DOHH2 (cell line): Measurements from ENCODE around the gene ISL1.

Experiments
- H3F3A ChIP-seq: fragments of 200-600 bp; sonication (generic), shearing (Covaris generic); 2 replicates; pipeline ENCODE4 v1.6.0; 2016; ENCODE audit warnings: antibody characterized with exemption, mild to moderate bottlenecking; ENCODE audit not compliant: control insufficient read depth, insufficient read depth
- H3K27ac ChIP-seq: fragments of 200-600 bp; sonication (generic); 2 replicates; pipeline ENCODE4 v1.5.1; 2014; ENCODE audit warnings: low read depth, mild to moderate bottlenecking, low read length, moderate library complexity
- H3K27me3 ChIP-seq: fragments of 200-600 bp; sonication (generic); 2 replicates; pipeline ENCODE4 v1.6.1; 2014; ENCODE audit warnings: mild to moderate bottlenecking, low read length, mixed read lengths; ENCODE audit not compliant: control insufficient read depth
- H3K36me3 ChIP-seq: fragments of 200-600 bp; sonication (generic); 2 replicates; pipeline ENCODE4 v1.6.1; 2014; ENCODE audit warnings: mild to moderate bottlenecking, low read length, moderate library complexity, mixed read lengths; ENCODE audit not compliant: control insufficient read depth
- H3K4me1 ChIP-seq: fragments of 200-600 bp; sonication (generic); 2 replicates; pipeline ENCODE4 v1.6.1; 2014; ENCODE audit warnings: mild to moderate bottlenecking, low read length, mixed read lengths; ENCODE audit not compliant: control insufficient read depth
- H3K4me2 ChIP-seq: fragments of 200-600 bp; sonication (generic); 2 replicates; pipeline ENCODE4 v1.6.0; 2014; ENCODE audit warnings: mild to moderate bottlenecking, low read length, moderate library complexity
- H3K4me3 ChIP-seq: fragments of 200-600 bp; sonication (generic); 2 replicates; pipeline ENCODE4 v1.5.1; 2014; ENCODE audit warnings: mild to moderate bottlenecking, low read length, mixed read lengths
- H3K79me2 ChIP-seq: fragments of 200-600 bp; sonication (generic); 2 replicates; pipeline ENCODE4 v1.6.1; 2014; ENCODE audit warnings: mild to moderate bottlenecking, low read length, mixed read lengths; ENCODE audit not compliant: control insufficient read depth
- H3K9me2 ChIP-seq: fragments of 200-600 bp; sonication (generic); replicated peaks from 2 replicates; pipeline ENCODE4 v1.6.1; 2014; ENCODE audit warnings: mild to moderate bottlenecking, low read length, mixed read lengths; ENCODE audit not compliant: control insufficient read depth
- H3K9me3 ChIP-seq: fragments of 200-600 bp; sonication (generic); 2 replicates; pipeline ENCODE4 v1.6.1; 2014; ENCODE audit warnings: antibody characterized with exemption, low read length, mixed read lengths; ENCODE audit not compliant: control insufficient read depth, insufficient read depth
- H4K20me1 ChIP-seq: fragments of 200-600 bp; sonication (generic); 2 replicates; pipeline ENCODE4 v1.6.0; 2014; ENCODE audit warnings: low read depth, mild to moderate bottlenecking, antibody characterized with exemption, low read length, moderate library complexity; ENCODE audit not compliant: control insufficient read depth, insufficient read depth
- CTCF ChIP-seq: fragments of 200-600 bp; sonication (generic); IDR thresholded peaks from one replicate; pipeline ENCODE4 v1.5.1; 2014; ENCODE audit warnings: antibody characterized with exemption, mild to moderate bottlenecking, low read depth, low read length; ENCODE audit not compliant: poor library complexity, severe bottlenecking
- EZH2phosphoT487 ChIP-seq: fragments of 200-600 bp; sonication (generic); IDR thresholded peaks from 2 replicates; pipeline ENCODE4 v1.6.1; 2017; ENCODE audit warnings: borderline replicate concordance, mild to moderate bottlenecking, antibody characterized with exemption, low read length, moderate library complexity, mixed read lengths

Gene ISL1

GRCh38 chr5:51389577-51390463 is 6.6 kb downstream of the ISL1 start:
- H3K27ac ChIP-seq, result no peak overlapping the region
- no peaks in the 10 kb centered on the region for H3K9me2 ChIP-seq
- H3K9me3 ChIP-seq, result no peaks in the 10 kb centered on the region
- H4K20me1 ChIP-seq, result no peaks in the 10 kb centered on the region
- no peaks in the 10 kb centered on the region for H3K79me2 ChIP-seq
- no peaks in the 10 kb centered on the region for H3F3A ChIP-seq
- no peaks in the 10 kb centered on the region for H3K36me3 ChIP-seq
- TF ChIP-seq CTCF (no peak), EZH2phosphoT487 (no peak)
- no peak overlapping the region for H3K4me3 ChIP-seq
- peaks cover 20% of the 10 kb centered on the region; the same call in 1 of the 2 replicates for H3K27me3 ChIP-seq
- H3K4me1 ChIP-seq, result no peaks in the 10 kb centered on the region
- no peak overlapping the region for H3K4me2 ChIP-seq

GRCh38 chr5:51391175-51391574 is 7.9 kb downstream of the ISL1 start:
- TF ChIP-seq EZH2phosphoT487 (no peak), CTCF (no peak)
- no peak overlapping the region for H3K27ac ChIP-seq
- no peaks in the 10 kb centered on the region for H4K20me1 ChIP-seq
- H3K36me3 ChIP-seq, result no peaks in the 10 kb centered on the region
- no peaks in the 10 kb centered on the region for H3K9me3 ChIP-seq
- H3K79me2 ChIP-seq, result no peaks in the 10 kb centered on the region
- no peaks in the 10 kb centered on the region for H3K4me1 ChIP-seq
- no peak overlapping the region for H3K4me3 ChIP-seq
- H3K9me2 ChIP-seq, result no peaks in the 10 kb centered on the region
- H3K27me3 ChIP-seq, result peaks cover 25% of the 10 kb centered on the region
- no peaks in the 10 kb centered on the region for H3F3A ChIP-seq
- no peak overlapping the region for H3K4me2 ChIP-seq

GRCh38 chr5:51392689-51393199 is 9.5 kb downstream of the ISL1 start:
- Histone ChIP-seq H3K4me1 (no peaks in the 10 kb centered on the region), H3K27me3 (peaks cover 22% of the 10 kb centered on the region)

More at GRCh38 chr5:51392689-51393199, 9.5 kb downstream of the ISL1 start:
- no peak overlapping the region for H3K27ac ChIP-seq
- H3K9me2 ChIP-seq, result no peaks in the 10 kb centered on the region
- H3K9me3 ChIP-seq, result no peaks in the 10 kb centered on the region
- no peaks in the 10 kb centered on the region for H3K36me3 ChIP-seq
- H3F3A ChIP-seq, result no peaks in the 10 kb centered on the region
- no peak for TF ChIP-seq EZH2phosphoT487
- no peak for TF ChIP-seq CTCF
- no peaks in the 10 kb centered on the region for H4K20me1 ChIP-seq
- no peak overlapping the region for H3K4me2 ChIP-seq
- H3K4me3 ChIP-seq, result no peak overlapping the region
- no peaks in the 10 kb centered on the region for H3K79me2 ChIP-seq
